Ovary (tissue), 9 donors: ENCODE measurements around the gene AMACR. TPM values are rescaled to one million over a fixed set of nuclear protein-coding genes. Genes with fewer than 3 reads are reported as not detected.
"Not testable (repeated sequence)": the region's sequence is repeated elsewhere in the genome, so short reads cannot be mapped to it uniquely, and the experiment has no call there.

ENCODE experiments used
- DNase-seq, 5 donors: peaks; one replicate each; pipeline ENCODE4 v3.0.0-alpha.2; 2019 to 2020
- H3K27ac ChIP-seq, 2 donors: fragments of 200-600 bp; one replicate each; pipeline versions ENCODE4 v1.5.1 to v1.8.0; 2019 to 2022
- H3K27me3 ChIP-seq: fragments of 200-600 bp; one replicate; pipeline ENCODE4 v1.8.0; 2022
- H3K36me3 ChIP-seq: fragments of 200-600 bp; sonication (generic); one replicate; pipeline ENCODE4 v1.5.1; 2019
- H3K4me1 ChIP-seq: one replicate; pipeline ENCODE4 v1.8.1; 2013; ENCODE audit warnings: mild to moderate bottlenecking, moderate library complexity; ENCODE audit not compliant: insufficient read depth
- H3K4me3 ChIP-seq: fragments of 200-600 bp; sonication (generic); one replicate; pipeline ENCODE4 v1.5.1; 2017
- H3K9me3 ChIP-seq, 2 donors: fragments of 200-600 bp in 1 of 2; sonication (generic) in 1 of 2; one replicate each; pipeline versions ENCODE4 v1.5.1 to v1.8.1; 2013 to 2019; ENCODE audit warnings: mild to moderate bottlenecking in 1 of 2, moderate library complexity in 1 of 2
- CTCF ChIP-seq, 3 donors: fragments of 450-650 bp in 2 of 3; fragments of 200-600 bp in 1 of 3; IDR thresholded peaks; one replicate each; pipeline versions ENCODE4 v1.5.1 to v1.8.0; 2016 to 2022; ENCODE audit warnings: antibody characterized with exemption in 3 of 3, mild to moderate bottlenecking in 1 of 3
- EP300 ChIP-seq: sonication (generic); formaldehyde crosslinking; IDR thresholded peaks from one replicate; pipeline ENCODE4 v1.6.1; 2017; ENCODE audit warnings: antibody characterized with exemption
- POLR2A ChIP-seq: fragments of 450-650 bp; IDR thresholded peaks from one replicate; pipeline ENCODE4 v1.6.1; 2017; ENCODE audit warnings: antibody characterized with exemption, mild to moderate bottlenecking, moderate library complexity
- WGBS, 3 donors: extraction: QIAGEN DNeasy Blood & Tissue Kit in 1 of 3; methylation state at CpG; one replicate each; pipeline versions ENCODE4 v1.1.5 to v1.1.7; 2013 to 2017; 5-methylcytosine and 5-hydroxymethylcytosine counted together
- intact Hi-C, 4 donors: fragments of 100-400 bp; cut with DNase I; formaldehyde crosslinking; loops; one replicate each; pipeline versions ENCODE4 v1.11.0 to v1.15.1; 2022 to 2023
- polyA plus RNA-seq, 2 donors: library from polyadenylated mRNA; stranded (reverse); fragments of 200-250 nt in 1 of 2; fragments of 350-450 nt in 1 of 2; fragmentation: Illumina TruSeq in 1 of 2; extraction: RNeasy Lipid Tissue Mini Kit (QIAGEN cat#74804) in 1 of 2; gene quantifications; one replicate each; pipeline ENCODE4 v1.2.3, GENCODE V29; 2013 to 2014
- total RNA-seq, 7 donors: library from RNA; depleted of rRNA in 2 of 7; stranded (reverse); fragments of >200 nt in 2 of 7; fragmentation: NEBNext Ultra II Directional in 3 of 7; extraction: Animal tissue kit (Norgen Biotek cat#: 25700) in 3 of 7; gene quantifications; one replicate each; pipeline versions ENCODE4 v1.1.0 to v1.2.4, GENCODE V29; 2016 to 2023
- donor health status: DM: no; HTN: no; CAD: no; lungs with moderate emphysema.
- donor health status: DM: no; HTN: no; CAD: no.
- donor health status: Bipolar disorder and iron deficiency.
- donor health status: DM: yes; HTN: yes; CAD: no.
- donor health status: DM: no; HTN: no; CAD: no.
- donor health status: DM: yes; HTN: yes; CAD: no.

Gene AMACR
- total and polyA plus RNA-seq, 9 donors = 3.9 to 13.4 (median 7.8) TPM

GRCh38 chr5:33966805-33967204 lies 41.0 kb downstream of the AMACR start:
- Histone ChIP-seq H3K27me3 (no peaks in the 10 kb centered on the region), H3K4me1 (no peaks in the 10 kb centered on the region), H3K9me3 (no peaks in the 10 kb centered on the region), H3K27ac (no peak overlapping the region), H3K36me3 (no peaks in the 10 kb centered on the region), H3K4me3 (no peak overlapping the region)
- TF ChIP-seq POLR2A = no peak
- no peak for TF ChIP-seq CTCF (IDR thresholded peaks at IDR 0.05)
- no peak for TF ChIP-seq EP300
- DNase-seq = no peak
- 54 to 65% (median 59%) methylated on average over 2 of the region's 2 CpGs for WGBS, 3 donors
- intact Hi-C loops = no loop called here

GRCh38 chr5:33964132-33964700 lies 43.6 kb downstream of the AMACR start:
- no peak overlapping the region for H3K4me3 ChIP-seq
- H3K4me1 ChIP-seq = no peaks in the 10 kb centered on the region
- WGBS, 3 donors = 86 to 88% (median 88%) methylated on average over 2 of the region's 2 CpGs
- H3K36me3 ChIP-seq = no peaks in the 10 kb centered on the region
- TF ChIP-seq CTCF (IDR thresholded peaks at IDR 0.05) = no peak
- H3K27ac ChIP-seq = no peak overlapping the region
- H3K27me3 ChIP-seq = no peaks in the 10 kb centered on the region
- intact Hi-C loops = no loop called here
- no peak for DNase-seq
- H3K9me3 ChIP-seq = no peaks in the 10 kb centered on the region

- H3K27ac ChIP-seq = no peak overlapping the region
- no peak for DNase-seq
- intact Hi-C loops = no loop called here
- H3K9me3 ChIP-seq = no peaks in the 10 kb centered on the region
- no peaks in the 10 kb centered on the region for H3K36me3 ChIP-seq
- no peak overlapping the region for H3K4me3 ChIP-seq
- 30 to 42% (median 37%) methylated on average over 2 of the region's 2 CpGs for WGBS, 3 donors
- H3K27me3 ChIP-seq = no peaks in the 10 kb centered on the region
- no peaks in the 10 kb centered on the region for H3K4me1 ChIP-seq
- no peak for TF ChIP-seq EP300
- TF ChIP-seq POLR2A = no peak
- no peak for TF ChIP-seq CTCF (IDR thresholded peaks at IDR 0.05)
These were observed 49.7 kb downstream of the AMACR start for GRCh38 chr5:33958176-33958575.

GRCh38 chr5:33957577-33958150 lies 50.2 kb downstream of the AMACR start:
- intact Hi-C loops = no loop called here
- 71 to 77% (median 76%) methylated on average over 2 of the region's 2 CpGs for WGBS, 3 donors
- H3K9me3 ChIP-seq = no peaks in the 10 kb centered on the region
- no peak overlapping the region for H3K4me3 ChIP-seq
- DNase-seq = no peak
- H3K27ac ChIP-seq = no peak overlapping the region
- H3K27me3 ChIP-seq = no peaks in the 10 kb centered on the region
- no peaks in the 10 kb centered on the region for H3K4me1 ChIP-seq
- TF ChIP-seq EP300 (no peak), POLR2A (no peak), CTCF (IDR thresholded peaks at IDR 0.05) (no peak)
- no peaks in the 10 kb centered on the region for H3K36me3 ChIP-seq

GRCh38 chr5:33952175-33952574 lies 55.7 kb downstream of the AMACR start:
- H3K4me1 ChIP-seq, DNase-seq, H3K4me3 ChIP-seq, H3K27me3 ChIP-seq, H3K9me3 ChIP-seq, H3K27ac ChIP-seq, H3K36me3 ChIP-seq, intact Hi-C loops: not testable (repeated sequence)
- WGBS, 3 donors = 71 to 75% (median 72%) methylated on average over 5 of the region's 5 CpGs
